Measurements from ENCODE around the gene PDIA5. TPM values are rescaled to one million over a fixed set of nuclear protein-coding genes. Genes with fewer than 3 reads are reported as not detected.

PDIA5 gene
- total and polyA plus RNA-seq, 4 donors, result 15.5 to 38.6 (median 30.7) TPM

DNA sequence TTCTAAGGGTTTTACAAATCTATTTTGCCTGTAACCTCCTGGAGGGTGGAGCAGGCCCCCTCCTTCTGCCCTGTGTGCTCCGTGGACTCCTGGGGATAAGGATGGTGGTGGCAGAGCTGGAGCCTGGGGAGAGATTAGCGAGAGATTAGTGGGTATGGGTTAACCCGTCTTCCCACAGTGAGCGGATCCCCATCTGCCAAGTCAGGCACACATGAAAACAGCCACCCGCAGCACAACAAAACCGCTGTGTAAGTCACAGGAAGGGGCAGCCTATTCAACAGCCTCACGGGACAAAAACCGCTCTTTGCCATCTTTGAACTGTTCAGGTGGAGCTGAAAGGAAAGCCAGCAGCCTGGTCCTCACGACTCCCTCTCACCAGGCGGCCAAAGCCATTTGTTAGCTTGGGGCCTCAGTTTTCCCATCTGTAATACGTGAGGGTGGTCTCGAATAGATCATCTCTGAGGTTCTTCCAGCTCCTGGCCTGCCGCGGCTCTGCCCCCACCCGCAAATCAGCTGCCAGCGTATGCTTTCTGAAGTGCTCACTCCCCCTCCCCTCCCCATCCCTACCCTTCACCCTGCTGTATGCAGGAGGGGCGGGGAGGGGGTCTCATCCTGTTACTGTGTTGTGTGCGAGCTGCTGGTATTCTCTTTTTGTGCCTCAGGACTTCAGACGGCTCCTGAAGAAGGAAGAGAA is 43.6 kb downstream of the PDIA5 start:
- Histone ChIP-seq H3K9me3 (ENCODE audit: control insufficient read depth in 4 of 4, insufficient read depth in 3 of 4, low read length in 3 of 4) (no peaks in the 10 kb centered on the region), H3K4me3 (no peak overlapping the region), H3K36me3 (ENCODE audit: control insufficient read depth in 4 of 4, insufficient read depth in 4 of 4, low read length in 4 of 4) (peaks cover 0 to 37% (median 2%) of the 10 kb centered on the region in 4 donors), H3K9ac (ENCODE audit: insufficient read depth in 1 of 2, low read length in 2 of 2) (no peak overlapping the region), H3K4me1 (ENCODE audit: control insufficient read depth in 5 of 5, insufficient read depth in 5 of 5, low read length in 5 of 5) (peaks cover 0 to 9% (median 2%) of the 10 kb centered on the region in 5 donors), H3K27me3 (ENCODE audit: control insufficient read depth in 3 of 3, insufficient read depth in 3 of 3, low read length in 2 of 3) (no peaks in the 10 kb centered on the region), H3K27ac (ENCODE audit: low read depth in 1 of 2, low read length in 1 of 2) (no peak overlapping the region)
- DNase-seq, result no peak
- no peak for TF ChIP-seq CTCF (IDR thresholded peaks at IDR 0.05; ENCODE audit: control extremely low read depth, extremely low read depth)
- ATAC-seq (ENCODE audit: insufficient read depth, low FRiP score), result no peak
- WGBS, 2 donors, result 88 to 93% methylated on average over 19 of the region's 19 CpGs

DNA sequence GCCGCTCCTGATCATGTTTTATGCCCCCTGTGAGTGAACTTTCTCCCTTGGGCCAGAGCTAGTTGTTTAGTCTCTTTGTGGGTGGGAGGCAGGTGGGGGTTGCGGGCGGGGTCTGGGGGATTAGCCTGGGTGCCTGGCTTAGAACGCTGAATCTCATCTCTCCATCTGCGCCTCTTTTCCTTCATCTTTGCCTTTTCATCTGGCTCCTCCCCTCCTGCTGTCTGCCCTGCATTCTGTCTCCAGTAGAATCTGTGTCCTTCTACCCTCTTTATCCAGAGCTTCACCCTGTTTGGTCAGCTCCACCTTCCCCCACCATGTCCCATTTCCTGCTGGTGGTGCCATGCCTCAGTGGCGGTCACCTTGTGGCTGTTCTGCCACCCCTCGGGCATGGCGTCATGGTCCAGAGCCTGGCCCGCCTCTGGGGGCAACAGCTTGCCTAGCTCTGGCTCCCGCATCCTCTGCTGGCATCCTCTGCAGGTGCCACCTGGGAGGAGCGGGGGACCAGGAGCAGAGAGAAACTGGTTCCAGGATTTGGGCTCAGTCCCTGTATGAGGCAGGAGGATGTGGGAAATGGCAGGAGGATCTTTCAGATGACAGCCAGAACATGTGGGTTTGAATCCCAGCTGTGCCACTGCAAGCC is 44.3 kb downstream of the PDIA5 start:
- TF ChIP-seq CTCF (IDR thresholded peaks at IDR 0.05; ENCODE audit: control extremely low read depth, extremely low read depth), result no peak
- Histone ChIP-seq H3K9me3 (ENCODE audit: control insufficient read depth in 4 of 4, insufficient read depth in 3 of 4, low read length in 3 of 4) (no peaks in the 10 kb centered on the region), H3K27me3 (ENCODE audit: control insufficient read depth in 3 of 3, insufficient read depth in 3 of 3, low read length in 2 of 3) (no peaks in the 10 kb centered on the region), H3K36me3 (ENCODE audit: control insufficient read depth in 4 of 4, insufficient read depth in 4 of 4, low read length in 4 of 4) (peaks cover 0 to 33% (median 2%) of the 10 kb centered on the region in 4 donors), H3K4me3 (no peak overlapping the region), H3K4me1 (ENCODE audit: control insufficient read depth in 5 of 5, insufficient read depth in 5 of 5, low read length in 5 of 5) (peaks cover 0 to 9% (median 2%) of the 10 kb centered on the region in 5 donors), H3K27ac (ENCODE audit: low read depth in 1 of 2, low read length in 1 of 2) (no peak overlapping the region), H3K9ac (ENCODE audit: insufficient read depth in 1 of 2, low read length in 2 of 2) (no peak overlapping the region)
- no peak for ATAC-seq (ENCODE audit: insufficient read depth, low FRiP score)
- WGBS, 2 donors, result 93 to 96% methylated on average over 11 of the region's 11 CpGs
- DNase-seq, result no peak

GRCh38 chr3:123111640-123112039 is 44.8 kb downstream of the PDIA5 start:
- Histone ChIP-seq H3K27ac (ENCODE audit: low read depth in 1 of 2, low read length in 1 of 2) (no peak overlapping the region), H3K36me3 (ENCODE audit: control insufficient read depth in 4 of 4, insufficient read depth in 4 of 4, low read length in 4 of 4) (peaks cover 0 to 35% (median under 1%) of the 10 kb centered on the region in 4 donors), H3K9me3 (ENCODE audit: control insufficient read depth in 4 of 4, insufficient read depth in 3 of 4, low read length in 3 of 4) (no peaks in the 10 kb centered on the region), H3K27me3 (ENCODE audit: control insufficient read depth in 3 of 3, insufficient read depth in 3 of 3, low read length in 2 of 3) (no peaks in the 10 kb centered on the region), H3K4me3 (no peak overlapping the region), H3K4me1 (ENCODE audit: control insufficient read depth in 5 of 5, insufficient read depth in 5 of 5, low read length in 5 of 5) (peaks cover 0 to 9% (median 2%) of the 10 kb centered on the region in 5 donors), H3K9ac (ENCODE audit: insufficient read depth in 1 of 2, low read length in 2 of 2) (no peak overlapping the region)
- ATAC-seq (ENCODE audit: insufficient read depth, low FRiP score), result no peak
- DNase-seq, result no peak
- WGBS, 2 donors, result 95 to 96% methylated on average over 6 of the region's 6 CpGs
- TF ChIP-seq CTCF (IDR thresholded peaks at IDR 0.05; ENCODE audit: control extremely low read depth, extremely low read depth), result no peak

Measured in lung (tissue), 12 donors.